GM23338 (cell line): ENCODE results near the gene CPSF4L. TPM values are rescaled to one million over a fixed set of nuclear protein-coding genes. Genes with fewer than 3 reads are reported as not detected.

Experiments used
- ATAC-seq: fragments of 200-7000 bp; cut with Tn5 transposase; 3 replicates; pipeline ENCODE4 v1.9.1; 2020
- DNase-seq: peaks from one replicate; pipeline ENCODE4 v3.0.0-alpha.2; 2015; ENCODE audit warnings: low spot score
- H2AFZ ChIP-seq: fragments of 200-600 bp; sonication (generic); 2 replicates; pipeline ENCODE4 v1.8.0; 2016; ENCODE audit warnings: antibody characterized with exemption, mild to moderate bottlenecking, moderate library complexity
- H3F3A ChIP-seq: fragments of 200-600 bp; sonication (generic); replicated peaks from 2 replicates; pipeline ENCODE4 v1.8.0; 2017; ENCODE audit warnings: antibody characterized with exemption, mixed run types, low read depth
- H3K27ac ChIP-seq: fragments of 200-600 bp; sonication (generic); 2 replicates; pipeline ENCODE4 v1.6.1; 2016; ENCODE audit warnings: low read depth
- H3K27me3 ChIP-seq: fragments of 200-600 bp; sonication (generic); 2 replicates; pipeline ENCODE4 v1.8.0; 2016; ENCODE audit warnings: mild to moderate bottlenecking, mixed run types, moderate library complexity; ENCODE audit not compliant: insufficient read depth
- H3K36me3 ChIP-seq: fragments of 200-600 bp; sonication (generic); 2 replicates; pipeline ENCODE4 v1.8.0; 2016; ENCODE audit warnings: mild to moderate bottlenecking; ENCODE audit not compliant: insufficient read depth
- H3K4me1 ChIP-seq: fragments of 200-600 bp; sonication (generic); 2 replicates; pipeline ENCODE4 v1.8.0; 2016; ENCODE audit warnings: mild to moderate bottlenecking, moderate library complexity; ENCODE audit not compliant: insufficient read depth
- H3K4me2 ChIP-seq: fragments of 200-600 bp; sonication (generic); 2 replicates; pipeline ENCODE4 v1.7.1; 2017; ENCODE audit warnings: mixed run types
- H3K4me3 ChIP-seq: fragments of 200-600 bp; sonication (generic); 2 replicates; pipeline ENCODE4 v1.6.1; 2016; ENCODE audit warnings: mixed run types
- H3K79me2 ChIP-seq: fragments of 200-600 bp; sonication (generic); replicated peaks from 2 replicates; pipeline ENCODE4 v1.8.0; 2017; ENCODE audit warnings: mild to moderate bottlenecking; ENCODE audit not compliant: insufficient read depth
- H3K9me2 ChIP-seq: fragments of 200-600 bp; sonication (generic); 2 replicates; pipeline ENCODE4 v1.8.0; 2017; ENCODE audit not compliant: insufficient read depth
- H4K20me1 ChIP-seq: fragments of 200-600 bp; sonication (generic); replicated peaks from 2 replicates; pipeline ENCODE4 v1.8.0; 2017; ENCODE audit warnings: mild to moderate bottlenecking; ENCODE audit not compliant: insufficient read depth
- H3K27ac Mint-ChIP-seq: 2 replicates; pipeline ENCODE4 v1.8.0; 2020; ENCODE audit warnings: inconsistent platforms, mild to moderate bottlenecking, moderate library complexity, mixed read lengths
- H3K27me3 Mint-ChIP-seq: 3 replicates; pipeline ENCODE4 v1.8.0; 2022; ENCODE audit warnings: low read depth, mild to moderate bottlenecking, moderate library complexity, mixed read lengths, inconsistent platforms; ENCODE audit not compliant: insufficient read depth, poor library complexity
- H3K36me3 Mint-ChIP-seq: 3 replicates; pipeline ENCODE4 v1.8.0; 2021; ENCODE audit warnings: low read depth, mild to moderate bottlenecking, inconsistent platforms, moderate library complexity, mixed read lengths
- H3K4me1 Mint-ChIP-seq: 3 replicates; pipeline ENCODE4 v1.8.0; 2020; ENCODE audit warnings: mild to moderate bottlenecking, inconsistent platforms, mixed read lengths
- H3K4me3 Mint-ChIP-seq: 3 replicates; pipeline ENCODE4 v1.8.0; 2021; ENCODE audit warnings: moderate library complexity, mild to moderate bottlenecking, inconsistent platforms, mixed read lengths
- H3K9me3 Mint-ChIP-seq: 3 replicates; pipeline ENCODE4 v1.8.0; 2020; ENCODE audit warnings: moderate library complexity, mild to moderate bottlenecking, inconsistent platforms, mixed read lengths
- CREB1 ChIP-seq: fragments of 250-450 bp; sonication (Bioruptor Pico); IDR thresholded peaks from 2 replicates; pipeline ENCODE4 v1.5.0; 2020; ENCODE audit warnings: low read depth, mild to moderate bottlenecking, moderate library complexity
- EZH2phosphoT487 ChIP-seq: fragments of 200-600 bp; sonication (generic); IDR thresholded peaks from one replicate; pipeline ENCODE4 v1.8.1; 2018; ENCODE audit warnings: antibody characterized with exemption; ENCODE audit not compliant: unreplicated experiment
- JUNB ChIP-seq: IDR thresholded peaks from one replicate; pipeline ENCODE4 v1.6.1; 2016; ENCODE audit warnings: antibody characterized with exemption; ENCODE audit not compliant: unreplicated experiment
- NANOG ChIP-seq: IDR thresholded peaks from 2 replicates; pipeline ENCODE4 v1.6.1; 2016; ENCODE audit warnings: antibody characterized with exemption, borderline replicate concordance
- POLR2AphosphoS5 ChIP-seq: IDR thresholded peaks from 2 replicates; pipeline ENCODE4 v1.6.1; 2016; ENCODE audit warnings: antibody characterized with exemption, low read depth
- STAT1 ChIP-seq: IDR thresholded peaks from one replicate; pipeline ENCODE4 v1.6.1; 2016; ENCODE audit warnings: antibody characterized with exemption; ENCODE audit not compliant: unreplicated experiment
- ZNF114 ChIP-seq: fragments of 250-450 bp; sonication (Bioruptor Pico); IDR thresholded peaks from 2 replicates; pipeline ENCODE4 v1.5.0; 2020; ENCODE audit warnings: mild to moderate bottlenecking, moderate library complexity
- polyA plus RNA-seq: library from polyadenylated mRNA; unstranded; fragments of >200 nt; fragmentation: Nextera tagmentation; extraction: Ambion mirVana; gene quantifications from 2 replicates; pipeline ENCODE4 v1.2.1, GENCODE V29; 2016
- total RNA-seq: library from RNA; depleted of rRNA; stranded (reverse); fragments of >200 nt; shearing (Covaris generic); gene quantifications from 2 replicates; pipeline ENCODE4 v1.2.3, GENCODE V29; 2014
- TF ChIP-seq, protein P1 (sequence below): fragments of 250-450 bp; sonication (Bioruptor Pico); IDR thresholded peaks from 2 replicates; pipeline ENCODE4 v1.5.0; 2020; ENCODE audit warnings: mild to moderate bottlenecking, moderate library complexity
- TF ChIP-seq, protein P2 (sequence below): IDR thresholded peaks from 2 replicates; pipeline ENCODE4 v1.6.1; 2016; ENCODE audit warnings: antibody characterized with exemption
- TF ChIP-seq, protein P3 (sequence below): IDR thresholded peaks from one replicate; pipeline ENCODE4 v1.6.1; 2018; ENCODE audit warnings: antibody characterized with exemption; ENCODE audit not compliant: unreplicated experiment

The CPSF4L gene
- total and polyA plus RNA-seq, 2 experiments from 2014 or later: not detected

DNA sequence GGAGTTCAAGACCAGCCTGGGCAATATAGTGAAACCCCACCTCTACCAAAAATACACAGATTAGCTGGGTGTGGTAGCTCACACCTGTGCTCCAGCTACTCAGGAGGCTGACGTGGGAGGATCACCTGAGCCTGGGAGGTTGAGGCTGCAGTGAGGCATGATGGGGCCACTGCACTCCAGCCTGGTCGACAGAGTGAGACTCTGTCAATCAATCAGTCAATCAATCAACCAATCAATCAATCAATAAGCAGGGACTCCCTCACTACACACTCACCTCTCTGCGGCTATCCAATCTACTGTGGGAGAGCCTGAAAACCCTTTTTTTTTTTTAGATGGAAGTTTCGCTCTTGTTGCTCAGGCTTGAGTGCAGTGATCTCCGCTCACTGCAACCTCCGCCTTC, 31.6 kb downstream of the CPSF4L start (continued):
- TF ChIP-seq, protein P1, sequence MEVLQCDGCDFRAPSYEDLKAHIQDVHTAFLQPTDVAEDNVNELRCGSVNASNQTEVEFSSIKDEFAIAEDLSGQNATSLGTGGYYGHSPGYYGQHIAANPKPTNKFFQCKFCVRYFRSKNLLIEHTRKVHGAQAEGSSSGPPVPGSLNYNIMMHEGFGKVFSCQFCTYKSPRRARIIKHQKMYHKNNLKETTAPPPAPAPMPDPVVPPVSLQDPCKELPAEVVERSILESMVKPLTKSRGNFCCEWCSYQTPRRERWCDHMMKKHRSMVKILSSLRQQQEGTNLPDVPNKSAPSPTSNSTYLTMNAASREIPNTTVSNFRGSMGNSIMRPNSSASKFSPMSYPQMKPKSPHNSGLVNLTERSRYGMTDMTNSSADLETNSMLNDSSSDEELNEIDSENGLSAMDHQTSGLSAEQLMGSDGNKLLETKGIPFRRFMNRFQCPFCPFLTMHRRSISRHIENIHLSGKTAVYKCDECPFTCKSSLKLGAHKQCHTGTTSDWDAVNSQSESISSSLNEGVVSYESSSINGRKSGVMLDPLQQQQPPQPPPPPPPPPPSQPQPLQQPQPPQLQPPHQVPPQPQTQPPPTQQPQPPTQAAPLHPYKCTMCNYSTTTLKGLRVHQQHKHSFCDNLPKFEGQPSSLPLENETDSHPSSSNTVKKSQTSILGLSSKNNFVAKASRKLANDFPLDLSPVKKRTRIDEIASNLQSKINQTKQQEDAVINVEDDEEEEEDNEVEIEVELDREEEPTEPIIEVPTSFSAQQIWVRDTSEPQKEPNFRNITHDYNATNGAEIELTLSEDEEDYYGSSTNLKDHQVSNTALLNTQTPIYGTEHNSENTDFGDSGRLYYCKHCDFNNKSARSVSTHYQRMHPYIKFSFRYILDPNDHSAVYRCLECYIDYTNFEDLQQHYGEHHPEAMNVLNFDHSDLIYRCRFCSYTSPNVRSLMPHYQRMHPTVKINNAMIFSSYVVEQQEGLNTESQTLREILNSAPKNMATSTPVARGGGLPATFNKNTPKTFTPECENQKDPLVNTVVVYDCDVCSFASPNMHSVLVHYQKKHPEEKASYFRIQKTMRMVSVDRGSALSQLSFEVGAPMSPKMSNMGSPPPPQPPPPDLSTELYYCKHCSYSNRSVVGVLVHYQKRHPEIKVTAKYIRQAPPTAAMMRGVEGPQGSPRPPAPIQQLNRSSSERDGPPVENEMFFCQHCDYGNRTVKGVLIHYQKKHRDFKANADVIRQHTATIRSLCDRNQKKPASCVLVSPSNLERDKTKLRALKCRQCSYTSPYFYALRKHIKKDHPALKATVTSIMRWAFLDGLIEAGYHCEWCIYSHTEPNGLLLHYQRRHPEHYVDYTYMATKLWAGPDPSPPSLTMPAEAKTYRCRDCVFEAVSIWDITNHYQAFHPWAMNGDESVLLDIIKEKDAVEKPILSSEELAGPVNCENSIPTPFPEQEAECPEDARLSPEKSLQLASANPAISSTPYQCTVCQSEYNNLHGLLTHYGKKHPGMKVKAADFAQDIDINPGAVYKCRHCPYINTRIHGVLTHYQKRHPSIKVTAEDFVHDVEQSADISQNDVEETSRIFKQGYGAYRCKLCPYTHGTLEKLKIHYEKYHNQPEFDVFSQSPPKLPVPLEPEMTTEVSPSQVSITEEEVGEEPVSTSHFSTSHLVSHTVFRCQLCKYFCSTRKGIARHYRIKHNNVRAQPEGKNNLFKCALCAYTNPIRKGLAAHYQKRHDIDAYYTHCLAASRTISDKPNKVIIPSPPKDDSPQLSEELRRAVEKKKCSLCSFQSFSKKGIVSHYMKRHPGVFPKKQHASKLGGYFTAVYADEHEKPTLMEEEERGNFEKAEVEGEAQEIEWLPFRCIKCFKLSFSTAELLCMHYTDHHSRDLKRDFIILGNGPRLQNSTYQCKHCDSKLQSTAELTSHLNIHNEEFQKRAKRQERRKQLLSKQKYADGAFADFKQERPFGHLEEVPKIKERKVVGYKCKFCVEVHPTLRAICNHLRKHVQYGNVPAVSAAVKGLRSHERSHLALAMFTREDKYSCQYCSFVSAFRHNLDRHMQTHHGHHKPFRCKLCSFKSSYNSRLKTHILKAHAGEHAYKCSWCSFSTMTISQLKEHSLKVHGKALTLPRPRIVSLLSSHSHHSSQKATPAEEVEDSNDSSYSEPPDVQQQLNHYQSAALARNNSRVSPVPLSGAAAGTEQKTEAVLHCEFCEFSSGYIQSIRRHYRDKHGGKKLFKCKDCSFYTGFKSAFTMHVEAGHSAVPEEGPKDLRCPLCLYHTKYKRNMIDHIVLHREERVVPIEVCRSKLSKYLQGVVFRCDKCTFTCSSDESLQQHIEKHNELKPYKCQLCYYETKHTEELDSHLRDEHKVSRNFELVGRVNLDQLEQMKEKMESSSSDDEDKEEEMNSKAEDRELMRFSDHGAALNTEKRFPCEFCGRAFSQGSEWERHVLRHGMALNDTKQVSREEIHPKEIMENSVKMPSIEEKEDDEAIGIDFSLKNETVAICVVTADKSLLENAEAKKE (CRISPR knock-in tag): no peak

DNA sequence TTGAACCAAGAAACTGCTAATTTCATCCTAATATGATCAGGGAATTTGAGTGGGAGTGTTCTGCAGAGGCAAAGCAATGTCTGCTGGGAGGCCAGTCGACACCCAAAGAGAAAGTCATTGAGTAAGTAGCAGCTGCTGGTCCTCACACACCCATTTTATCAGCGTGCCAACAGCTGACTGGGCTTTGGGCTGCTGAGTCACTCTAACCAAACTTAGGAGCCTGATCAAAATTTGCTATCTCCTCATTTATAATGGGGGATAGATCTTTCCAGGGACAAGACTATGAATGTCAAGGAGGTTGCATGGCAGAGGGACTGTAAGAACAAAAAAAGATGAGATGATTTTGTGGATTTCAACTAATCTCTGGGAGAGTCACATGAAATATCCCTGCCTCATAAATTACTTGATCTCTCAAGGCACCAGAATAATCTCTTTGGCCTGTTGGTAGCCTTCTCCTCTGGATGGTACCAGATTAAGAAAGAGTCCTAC, 32.9 kb downstream of the CPSF4L start:
- peaks cover 91% of the 10 kb centered on the region for H3K79me2 ChIP-seq
- H2AFZ ChIP-seq: no peak overlapping the region
- no peak for ATAC-seq
- H3K4me3 Mint-ChIP-seq: peak overlapping the region; percentile 2; the same call in 2 of the 3 replicates
- peak overlapping the region; percentile 42 for H3K4me2 ChIP-seq
- H3K4me3 ChIP-seq: no peak overlapping the region
- no peaks in the 10 kb centered on the region for H3K27me3 ChIP-seq
- peaks cover 14% of the 10 kb centered on the region for H3K27me3 Mint-ChIP-seq
- peak overlapping the region; percentile 72 for H3K27ac ChIP-seq
- peaks cover 23% of the 10 kb centered on the region; the same call in 1 of the 2 replicates for H4K20me1 ChIP-seq
- H3K4me1 Mint-ChIP-seq: peaks cover 54% of the 10 kb centered on the region
- no peaks in the 10 kb centered on the region for H3K9me2 ChIP-seq
- peaks cover 13% of the 10 kb centered on the region; the same call in 2 of the 3 replicates for H3K36me3 Mint-ChIP-seq
- peaks cover 44% of the 10 kb centered on the region for H3K4me1 ChIP-seq
- peak overlapping the region; percentile 36 for H3K27ac Mint-ChIP-seq
- H3K36me3 ChIP-seq: no peaks in the 10 kb centered on the region
- H3F3A ChIP-seq: no peaks in the 10 kb centered on the region
- TF ChIP-seq, protein P2, sequence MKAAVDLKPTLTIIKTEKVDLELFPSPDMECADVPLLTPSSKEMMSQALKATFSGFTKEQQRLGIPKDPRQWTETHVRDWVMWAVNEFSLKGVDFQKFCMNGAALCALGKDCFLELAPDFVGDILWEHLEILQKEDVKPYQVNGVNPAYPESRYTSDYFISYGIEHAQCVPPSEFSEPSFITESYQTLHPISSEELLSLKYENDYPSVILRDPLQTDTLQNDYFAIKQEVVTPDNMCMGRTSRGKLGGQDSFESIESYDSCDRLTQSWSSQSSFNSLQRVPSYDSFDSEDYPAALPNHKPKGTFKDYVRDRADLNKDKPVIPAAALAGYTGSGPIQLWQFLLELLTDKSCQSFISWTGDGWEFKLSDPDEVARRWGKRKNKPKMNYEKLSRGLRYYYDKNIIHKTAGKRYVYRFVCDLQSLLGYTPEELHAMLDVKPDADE: no peak
- no peak for TF ChIP-seq JUNB
- TF ChIP-seq STAT1: no peak
- TF ChIP-seq, protein P3, sequence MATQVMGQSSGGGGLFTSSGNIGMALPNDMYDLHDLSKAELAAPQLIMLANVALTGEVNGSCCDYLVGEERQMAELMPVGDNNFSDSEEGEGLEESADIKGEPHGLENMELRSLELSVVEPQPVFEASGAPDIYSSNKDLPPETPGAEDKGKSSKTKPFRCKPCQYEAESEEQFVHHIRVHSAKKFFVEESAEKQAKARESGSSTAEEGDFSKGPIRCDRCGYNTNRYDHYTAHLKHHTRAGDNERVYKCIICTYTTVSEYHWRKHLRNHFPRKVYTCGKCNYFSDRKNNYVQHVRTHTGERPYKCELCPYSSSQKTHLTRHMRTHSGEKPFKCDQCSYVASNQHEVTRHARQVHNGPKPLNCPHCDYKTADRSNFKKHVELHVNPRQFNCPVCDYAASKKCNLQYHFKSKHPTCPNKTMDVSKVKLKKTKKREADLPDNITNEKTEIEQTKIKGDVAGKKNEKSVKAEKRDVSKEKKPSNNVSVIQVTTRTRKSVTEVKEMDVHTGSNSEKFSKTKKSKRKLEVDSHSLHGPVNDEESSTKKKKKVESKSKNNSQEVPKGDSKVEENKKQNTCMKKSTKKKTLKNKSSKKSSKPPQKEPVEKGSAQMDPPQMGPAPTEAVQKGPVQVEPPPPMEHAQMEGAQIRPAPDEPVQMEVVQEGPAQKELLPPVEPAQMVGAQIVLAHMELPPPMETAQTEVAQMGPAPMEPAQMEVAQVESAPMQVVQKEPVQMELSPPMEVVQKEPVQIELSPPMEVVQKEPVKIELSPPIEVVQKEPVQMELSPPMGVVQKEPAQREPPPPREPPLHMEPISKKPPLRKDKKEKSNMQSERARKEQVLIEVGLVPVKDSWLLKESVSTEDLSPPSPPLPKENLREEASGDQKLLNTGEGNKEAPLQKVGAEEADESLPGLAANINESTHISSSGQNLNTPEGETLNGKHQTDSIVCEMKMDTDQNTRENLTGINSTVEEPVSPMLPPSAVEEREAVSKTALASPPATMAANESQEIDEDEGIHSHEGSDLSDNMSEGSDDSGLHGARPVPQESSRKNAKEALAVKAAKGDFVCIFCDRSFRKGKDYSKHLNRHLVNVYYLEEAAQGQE: no peak
- no peak for TF ChIP-seq EZH2phosphoT487
- no peak for TF ChIP-seq ZNF114
- TF ChIP-seq NANOG: no peak
- no peak for TF ChIP-seq CREB1
- no peak for TF ChIP-seq POLR2AphosphoS5
- H3K9me3 Mint-ChIP-seq: no peaks in the 10 kb centered on the region
- peak; percentile 36 for DNase-seq
